NCI-H1105 treated with DMSO at 0.1 percent for 48 hours (cell line): ENCODE data around the gene CELF3.
"Not testable (repeated sequence)": the region's sequence is repeated elsewhere in the genome, so short reads cannot be mapped to it uniquely, and the experiment has no call there.

ENCODE experiments used
- DNase-seq: peaks from one replicate; lab custom pipeline; 2025; lab: John Stamatoyannopoulos, UW

Gene CELF3

GRCh38 chr1:151716771-151717631 is at the start of gene CELF3:
Gene CELF3, minus strand, starts transcription at chr1:151716803. Its CDS starts 783 bp downstream, at chr1:151716020.
- peak; percentile 99 for DNase-seq

- DNase-seq: no peak
Observed at GRCh38 chr1:151763990-151764389, 47.4 kb upstream of the CELF3 start.

GRCh38 chr1:151762941-151763921 is 46.6 kb upstream of the CELF3 start, which contains the start of gene MRPL9:
Gene MRPL9, minus strand, starts transcription at chr1:151763496. Its CDS starts 17 bp downstream, at chr1:151763479.
- peak; percentile 86 for DNase-seq

- no peak for DNase-seq
Observed at GRCh38 chr1:151760597-151761385, 44.2 kb upstream of the CELF3 start.

GRCh38 chr1:151759241-151759640 is 42.6 kb upstream of the CELF3 start:
- DNase-seq: no peak

GRCh38 chr1:151756291-151756690 is 39.7 kb upstream of the CELF3 start:
- DNase-seq: no peak

- no peak for DNase-seq
Observed at GRCh38 chr1:151741516-151741915, 24.9 kb upstream of the CELF3 start.

- no peak for DNase-seq
Observed at GRCh38 chr1:151739590-151740355, 23.2 kb upstream of the CELF3 start.

GRCh38 chr1:151737479-151737878 is 20.9 kb upstream of the CELF3 start:
- DNase-seq: no peak

- no peak for DNase-seq
Observed at GRCh38 chr1:151737026-151737425, 20.4 kb upstream of the CELF3 start.

- not testable (repeated sequence) for DNase-seq
Observed at GRCh38 chr1:151733995-151734394, 17.4 kb upstream of the CELF3 start.

GRCh38 chr1:151733126-151733525 is 16.5 kb upstream of the CELF3 start:
- DNase-seq: no peak

- DNase-seq: no peak
Observed at GRCh38 chr1:151729966-151730291, 13.3 kb upstream of the CELF3 start.

GRCh38 chr1:151729157-151729965 is 12.8 kb upstream of the CELF3 start:
- no peak for DNase-seq

- DNase-seq: peak; percentile 54
Observed at GRCh38 chr1:151728151-151729054, 11.8 kb upstream of the CELF3 start.

- no peak for DNase-seq
Observed at GRCh38 chr1:151723726-151724370, 7.2 kb upstream of the CELF3 start.

GRCh38 chr1:151721788-151722510 is 5.3 kb upstream of the CELF3 start:
- DNase-seq: no peak
